ENCODE results near the gene PRKAB1. TPM values are rescaled to one million over a fixed set of nuclear protein-coding genes. Genes with fewer than 3 reads are reported as not detected.

The PRKAB1 gene
- total RNA-seq, 1 donor from 2014 or later: 45.6 TPM

DNA sequence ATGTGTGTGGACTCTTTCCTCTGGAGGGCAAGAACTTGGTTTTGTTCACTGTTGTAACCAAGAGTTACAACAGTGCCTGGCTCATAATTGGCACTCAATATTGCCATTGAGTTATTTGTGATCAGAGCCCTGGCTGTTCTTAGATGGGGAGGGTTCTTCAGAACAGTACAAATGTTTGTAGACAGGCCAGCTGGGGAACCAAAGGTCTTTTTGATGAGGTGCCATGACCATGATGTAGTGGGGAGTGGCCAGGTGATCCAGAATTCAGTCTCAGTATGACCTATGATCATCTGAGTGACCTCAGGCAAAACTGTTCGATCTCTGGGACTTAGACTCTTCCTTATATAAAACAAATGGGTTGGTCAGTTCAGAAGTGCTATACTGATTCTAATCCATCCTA is 3.3 kb upstream of the PRKAB1 start:
- Histone ChIP-seq H3K4me3 (no peak overlapping the region), H3K36me3 (no peaks in the 10 kb centered on the region), H3K4me1 (peaks cover 26% of the 10 kb centered on the region), H3K27ac (no peak overlapping the region), H3K27me3 (ENCODE audit: low read depth) (no peaks in the 10 kb centered on the region), H3K9me3 (no peaks in the 10 kb centered on the region)
- DNase-seq (no peak), ATAC-seq (no peak)
- TF ChIP-seq, protein P1, sequence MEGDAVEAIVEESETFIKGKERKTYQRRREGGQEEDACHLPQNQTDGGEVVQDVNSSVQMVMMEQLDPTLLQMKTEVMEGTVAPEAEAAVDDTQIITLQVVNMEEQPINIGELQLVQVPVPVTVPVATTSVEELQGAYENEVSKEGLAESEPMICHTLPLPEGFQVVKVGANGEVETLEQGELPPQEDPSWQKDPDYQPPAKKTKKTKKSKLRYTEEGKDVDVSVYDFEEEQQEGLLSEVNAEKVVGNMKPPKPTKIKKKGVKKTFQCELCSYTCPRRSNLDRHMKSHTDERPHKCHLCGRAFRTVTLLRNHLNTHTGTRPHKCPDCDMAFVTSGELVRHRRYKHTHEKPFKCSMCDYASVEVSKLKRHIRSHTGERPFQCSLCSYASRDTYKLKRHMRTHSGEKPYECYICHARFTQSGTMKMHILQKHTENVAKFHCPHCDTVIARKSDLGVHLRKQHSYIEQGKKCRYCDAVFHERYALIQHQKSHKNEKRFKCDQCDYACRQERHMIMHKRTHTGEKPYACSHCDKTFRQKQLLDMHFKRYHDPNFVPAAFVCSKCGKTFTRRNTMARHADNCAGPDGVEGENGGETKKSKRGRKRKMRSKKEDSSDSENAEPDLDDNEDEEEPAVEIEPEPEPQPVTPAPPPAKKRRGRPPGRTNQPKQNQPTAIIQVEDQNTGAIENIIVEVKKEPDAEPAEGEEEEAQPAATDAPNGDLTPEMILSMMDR (IDR thresholded peaks at IDR 0.05): no peak
- intact Hi-C loops (cut with DNase I): no loop called here

DNA sequence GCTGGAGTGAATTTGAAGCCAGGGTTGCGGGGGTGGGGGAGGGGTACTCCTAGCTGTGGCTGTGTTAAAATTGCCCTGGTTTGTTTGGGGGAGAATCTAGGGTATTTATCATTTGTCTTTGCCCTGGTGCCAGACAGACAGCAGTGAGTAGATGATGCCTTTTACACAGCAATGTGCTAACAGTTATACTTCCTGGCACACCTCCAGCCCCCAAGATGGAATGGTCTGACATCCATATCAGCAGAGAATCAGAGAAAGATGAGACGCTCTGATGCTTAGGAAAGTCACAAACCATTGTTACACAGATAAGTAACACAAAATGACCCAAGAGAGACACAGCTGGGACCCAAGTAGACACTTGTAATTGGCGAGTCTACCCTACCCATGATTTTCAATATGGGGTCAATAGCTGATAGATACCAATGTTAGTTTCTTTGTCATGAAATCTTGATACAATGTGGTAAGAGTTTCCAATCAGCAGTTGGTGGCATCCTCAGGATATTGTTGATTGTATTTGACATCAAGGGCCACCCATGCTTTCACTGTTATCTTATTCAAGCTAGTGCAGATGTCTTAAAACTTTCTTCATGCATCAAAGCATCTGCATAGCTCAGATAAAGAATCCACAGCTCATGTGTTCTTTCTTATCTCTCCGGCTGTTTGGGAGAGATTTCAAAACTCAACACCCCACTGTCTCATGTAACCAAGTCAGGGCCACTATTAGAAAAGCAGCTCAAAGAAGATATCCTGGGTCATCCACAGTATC is 2.6 kb upstream of the PRKAB1 start:
- ATAC-seq (no peak), DNase-seq (no peak)
- intact Hi-C loops (cut with DNase I): no loop called here

DNA sequence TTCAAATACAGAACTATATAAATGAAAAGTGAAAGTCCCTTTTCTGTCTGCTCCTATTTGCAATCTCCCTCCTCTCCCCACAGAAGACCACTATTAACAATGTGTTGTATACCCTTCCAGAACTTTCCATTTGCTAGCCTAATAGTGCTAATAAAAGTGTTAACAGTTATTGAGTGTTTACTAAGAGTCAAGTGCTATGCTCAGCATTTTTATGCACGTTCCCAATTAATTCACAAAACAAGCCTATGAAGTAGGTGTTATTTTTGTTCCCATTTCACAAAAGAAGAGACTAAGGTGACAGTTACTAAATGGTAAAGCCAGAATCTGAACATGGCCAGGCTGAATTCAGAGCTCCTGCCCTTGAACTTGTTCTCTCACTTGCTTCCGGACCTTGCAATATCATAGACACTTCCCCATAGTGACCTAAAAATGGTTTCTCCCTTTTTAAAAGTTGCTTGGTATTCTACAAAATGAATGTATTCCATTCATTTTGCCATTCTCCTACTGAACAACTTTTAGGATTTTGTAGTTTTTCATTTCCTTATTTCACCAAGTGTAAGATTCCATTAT is 1.6 kb upstream of the PRKAB1 start:
- Histone ChIP-seq H3K27ac (no peak overlapping the region), H3K36me3 (peaks cover 7% of the 10 kb centered on the region), H3K9me3 (no peaks in the 10 kb centered on the region), H3K27me3 (ENCODE audit: low read depth) (no peaks in the 10 kb centered on the region), H3K4me3 (no peak overlapping the region), H3K4me1 (peaks cover 40% of the 10 kb centered on the region)
- intact Hi-C loops (cut with DNase I): no loop called here
- ATAC-seq: no peak
- TF ChIP-seq, protein P1 (IDR thresholded peaks at IDR 0.05): no peak
- DNase-seq: no peak

More for the DNA sequence above, 2.6 kb upstream of the PRKAB1 start:
- no peak overlapping the region for H3K4me3 ChIP-seq
- TF ChIP-seq, protein P1 (IDR thresholded peaks at IDR 0.05): no peak
- peaks cover 31% of the 10 kb centered on the region for H3K4me1 ChIP-seq
- H3K36me3 ChIP-seq: no peaks in the 10 kb centered on the region
- H3K27me3 ChIP-seq (ENCODE audit: low read depth): no peaks in the 10 kb centered on the region
- H3K9me3 ChIP-seq: no peaks in the 10 kb centered on the region
- no peak overlapping the region for H3K27ac ChIP-seq

DNA sequence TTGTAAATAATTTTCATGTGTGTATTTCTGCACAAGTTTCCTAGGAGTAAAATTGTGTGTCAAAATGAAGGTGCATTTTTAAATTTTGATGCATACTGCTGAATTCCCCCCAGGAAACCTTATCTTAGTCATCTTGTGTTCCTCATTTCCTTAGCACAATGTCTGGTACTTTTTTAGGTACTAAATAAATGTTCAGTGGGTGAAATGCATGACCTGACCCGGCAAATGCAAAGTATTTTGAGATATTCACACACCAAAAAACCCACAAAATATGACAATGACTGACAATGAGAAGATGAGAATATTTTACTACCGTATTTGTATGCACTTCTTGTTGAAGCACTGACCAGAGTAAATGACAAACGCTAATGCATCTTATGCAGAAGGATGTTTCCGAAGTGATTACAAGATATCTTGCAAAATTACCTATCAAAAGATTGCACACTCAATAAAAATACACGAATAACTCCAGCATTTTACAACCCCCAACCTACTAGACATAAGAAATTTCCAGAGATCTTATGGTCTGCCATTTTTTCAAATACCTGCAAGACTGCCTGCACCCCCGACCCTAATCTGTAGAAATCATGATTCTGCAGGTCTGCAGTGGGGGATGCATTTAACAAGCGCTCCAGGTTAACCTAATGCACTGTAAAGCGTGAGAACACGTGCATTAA is 895 bp upstream of the PRKAB1 start:
- intact Hi-C loops (cut with DNase I): no loop called here
- Histone ChIP-seq H3K27ac (peak overlapping the region; percentile 96), H3K27me3 (ENCODE audit: low read depth) (no peaks in the 10 kb centered on the region), H3K4me3 (peak overlapping the region; percentile 83), H3K36me3 (peaks cover 14% of the 10 kb centered on the region), H3K9me3 (no peaks in the 10 kb centered on the region), H3K4me1 (peaks cover 48% of the 10 kb centered on the region)
- TF ChIP-seq, protein P1 (IDR thresholded peaks at IDR 0.05): no peak
- DNase-seq (no peak), ATAC-seq (no peak)

DNA sequence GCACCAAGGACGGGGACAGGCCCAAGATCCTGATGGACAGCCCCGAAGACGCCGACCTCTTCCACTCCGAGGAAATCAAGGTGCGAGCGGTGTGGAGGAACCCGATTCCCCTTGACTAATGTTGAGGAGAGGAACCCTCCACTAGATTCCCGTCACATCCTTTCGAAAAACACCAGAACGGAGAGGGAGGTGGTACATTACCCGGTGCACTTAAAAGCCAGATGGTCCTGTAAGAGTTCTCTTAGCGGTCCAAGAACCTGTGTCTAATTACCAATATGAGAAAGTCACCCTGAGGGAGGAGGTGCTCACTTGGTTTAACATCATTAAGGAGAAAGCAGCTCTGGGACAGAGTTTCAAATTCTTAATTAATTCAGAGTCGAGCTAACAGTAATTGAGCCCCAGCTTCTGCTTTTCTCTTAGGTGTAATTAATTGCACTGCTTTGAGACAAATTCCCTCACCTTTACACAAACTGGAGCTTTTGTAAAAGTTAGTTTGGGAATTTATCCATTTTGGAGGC is 450 bp downstream of the PRKAB1 start:
- TF ChIP-seq, protein P1 (IDR thresholded peaks at IDR 0.05): no peak
- intact Hi-C loops (cut with DNase I): no loop called here
- H3K27ac ChIP-seq: peak overlapping the region; percentile 96
- DNase-seq (no peak), ATAC-seq (peak; percentile 21 to 24)
- peaks cover 61% of the 10 kb centered on the region for H3K4me1 ChIP-seq
- no peaks in the 10 kb centered on the region for H3K27me3 ChIP-seq (ENCODE audit: low read depth)
- H3K9me3 ChIP-seq: no peaks in the 10 kb centered on the region
- H3K36me3 ChIP-seq: peaks cover 27% of the 10 kb centered on the region
- peak overlapping the region; percentile 83 for H3K4me3 ChIP-seq
